Mesodermal cell (in vitro differentiated cells): ENCODE results near the gene SUSD6.
A peak's percentile ranks its signal among the peaks of the same experiment; 100 is the strongest.

ENCODE experiments used
- H3K27ac ChIP-seq: 2 replicates; pipeline ENCODE4 v1.7.0; 2013; ENCODE audit warnings: mild to moderate bottlenecking, low read depth, low read length, moderate library complexity; ENCODE audit not compliant: severe bottlenecking
- H3K36me3 ChIP-seq: 2 replicates; pipeline ENCODE4 v1.7.1; 2013; ENCODE audit warnings: mild to moderate bottlenecking, low read length, moderate library complexity; ENCODE audit not compliant: control insufficient read depth, insufficient read depth
- H3K4me1 ChIP-seq: one replicate; pipeline ENCODE4 v1.7.1; 2013; ENCODE audit warnings: mild to moderate bottlenecking, low read length; ENCODE audit not compliant: insufficient read depth, control insufficient read depth, poor library complexity, severe bottlenecking
- H3K4me3 ChIP-seq: 2 replicates; pipeline ENCODE4 v1.7.0; 2013; ENCODE audit warnings: low read length, control low read depth, mild to moderate bottlenecking; ENCODE audit not compliant: insufficient read depth, poor library complexity, severe bottlenecking; ENCODE audit errors: extremely low read depth
- H3K9me3 ChIP-seq: 2 replicates; pipeline ENCODE4 v1.7.1; 2013; ENCODE audit warnings: mild to moderate bottlenecking, low read length, moderate library complexity; ENCODE audit not compliant: control insufficient read depth
- WGBS, 2 experiments: methylation state at CpG; one replicate each; pipeline ENCODE4 v1.1.5; 2013; ENCODE audit warnings: missing lambda C conversion rate in 2 of 2; ENCODE audit not compliant: insufficient coverage in 2 of 2; 5-methylcytosine and 5-hydroxymethylcytosine counted together

Gene SUSD6

DNA sequence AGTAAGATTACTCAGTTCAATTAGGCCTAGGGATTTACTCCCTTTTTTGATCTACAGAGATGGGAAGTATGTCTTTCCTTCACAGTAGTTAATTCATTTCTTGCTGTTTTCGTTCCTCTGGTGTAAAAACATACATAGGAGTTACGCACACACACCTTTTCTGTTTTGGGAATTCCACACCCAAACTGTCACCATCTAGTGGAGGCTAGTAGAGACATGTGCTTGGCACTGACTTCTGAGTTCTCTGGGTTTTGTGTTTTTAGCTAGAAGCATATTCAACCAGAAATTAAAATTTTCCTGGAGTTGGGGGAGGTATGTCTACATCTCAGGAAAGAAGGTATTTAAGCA is 1.4 kb downstream of the SUSD6 start:
- no CpG with 5 or more reads among the region's 2 CpGs for whole genome bisulfite sequencing, 2 experiments
- H3K4me1 ChIP-seq = peaks cover 16% of the 10 kb centered on the region
- H3K9me3 ChIP-seq = no peaks in the 10 kb centered on the region
- H3K4me3 ChIP-seq = peak overlapping the region; percentile 70
- peaks cover 5% of the 10 kb centered on the region for H3K36me3 ChIP-seq
- no peak overlapping the region for H3K27ac ChIP-seq

DNA sequence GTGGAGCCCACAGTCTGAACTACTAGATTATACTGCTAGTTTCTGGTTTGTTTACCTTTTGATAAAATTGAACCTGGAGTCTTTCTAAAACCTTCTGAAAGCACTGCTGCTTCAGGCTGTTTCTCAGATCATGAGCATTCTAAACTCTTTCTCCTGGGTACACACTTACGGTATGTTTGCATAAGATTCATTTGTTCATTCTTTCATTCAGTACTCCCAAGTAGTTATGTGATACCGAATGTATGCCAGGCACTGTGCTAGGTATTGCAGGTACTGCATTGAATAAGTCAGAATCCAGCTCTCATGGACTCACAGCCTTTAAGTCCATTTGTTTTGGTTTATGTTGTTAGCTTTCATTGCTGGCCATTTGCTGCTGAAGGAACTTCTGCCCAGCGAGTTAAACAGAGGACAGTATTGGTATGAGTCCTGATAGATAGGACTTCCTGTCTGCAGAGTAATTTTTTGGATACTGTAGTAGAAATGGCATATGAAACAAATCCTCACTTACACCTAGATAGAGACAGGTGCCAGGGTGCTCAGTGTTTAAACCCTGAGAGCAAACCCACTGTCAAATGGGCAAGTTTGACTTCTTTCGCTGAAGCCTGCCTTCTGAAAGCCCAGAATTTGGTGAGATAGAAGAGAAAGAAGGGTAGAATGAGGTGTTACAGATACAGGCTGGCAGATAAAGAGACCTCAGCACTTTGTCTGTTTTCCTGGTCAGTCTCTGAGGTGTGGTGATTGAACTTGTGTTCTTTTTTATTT is 2.1 kb downstream of the SUSD6 start:
- 90 to 97% methylated on average over 2 of the region's 4 CpGs for WGBS, 2 experiments
- peaks cover 16% of the 10 kb centered on the region for H3K4me1 ChIP-seq

GRCh38 chr14:69614592-69614991 is 3.2 kb downstream of the SUSD6 start:
- H3K4me3 ChIP-seq = no peak overlapping the region
- peaks cover 5% of the 10 kb centered on the region for H3K36me3 ChIP-seq
- no peaks in the 10 kb centered on the region for H3K9me3 ChIP-seq
- WGBS, 2 experiments = 100% methylated on average over 2 of the region's 2 CpGs; no CpG with 5 or more reads in 1 of the 2 experiments
- H3K4me1 ChIP-seq = peaks cover 17% of the 10 kb centered on the region
- no peak overlapping the region for H3K27ac ChIP-seq

More for the DNA sequence above, 2.1 kb downstream of the SUSD6 start:
- Histone ChIP-seq H3K27ac (no peak overlapping the region), H3K4me3 (peak overlapping the region; percentile 70), H3K9me3 (no peaks in the 10 kb centered on the region), H3K36me3 (peaks cover 5% of the 10 kb centered on the region)

- H3K27ac ChIP-seq = no peak overlapping the region
- H3K4me1 ChIP-seq = peaks cover 20% of the 10 kb centered on the region
These were observed 3.7 kb downstream of the SUSD6 start for GRCh38 chr14:69615121-69615495.

DNA sequence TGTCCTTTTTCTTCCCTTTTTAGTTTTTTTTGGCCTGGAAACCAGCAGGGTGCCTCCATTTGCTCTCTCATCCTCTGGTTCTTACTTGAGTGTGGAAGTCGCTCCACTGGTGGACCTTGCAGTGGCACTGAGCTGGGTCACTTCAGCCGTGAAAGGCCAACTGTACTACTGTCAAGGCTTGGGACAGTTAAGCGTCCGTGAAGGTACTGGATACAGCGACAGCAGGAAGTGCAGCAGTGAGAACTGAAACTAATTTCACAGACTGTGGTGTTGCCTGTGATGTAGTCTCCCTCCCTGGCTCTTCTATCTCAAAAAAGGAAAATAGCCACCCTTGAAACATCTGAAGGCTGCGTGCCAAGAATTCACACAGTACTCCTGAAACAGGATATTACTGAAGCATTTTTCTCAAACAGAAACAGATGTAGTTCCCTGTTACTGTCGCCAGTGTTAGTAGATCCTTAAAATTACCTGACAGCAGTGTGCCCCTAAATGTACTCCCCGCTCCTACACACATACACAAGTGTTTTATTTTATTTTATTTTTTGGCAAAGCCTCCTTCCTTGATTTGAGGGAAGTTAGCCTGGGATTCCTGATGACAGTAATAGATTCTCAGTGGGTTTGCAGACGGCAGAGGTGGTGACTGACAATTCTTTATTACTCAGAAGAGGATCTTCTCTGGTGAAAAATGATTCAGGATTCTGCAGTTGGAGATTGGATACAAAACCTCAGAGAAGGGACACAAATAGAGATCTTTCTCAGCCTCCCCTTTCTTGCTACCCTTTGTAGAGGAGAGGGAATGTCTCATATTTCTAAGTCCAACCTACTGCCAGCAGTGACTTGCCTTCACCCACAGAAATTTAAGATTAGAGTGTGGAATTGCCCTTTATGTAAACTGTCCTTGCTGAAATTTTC is 4.4 kb downstream of the SUSD6 start:
- Histone ChIP-seq H3K4me1 (peaks cover 15% of the 10 kb centered on the region), H3K27ac (no peak overlapping the region), H3K4me3 (no peak overlapping the region), H3K9me3 (no peaks in the 10 kb centered on the region), H3K36me3 (peaks cover 5% of the 10 kb centered on the region)
- WGBS, 2 experiments = 91 to 92% methylated on average over 7 to 8 of the region's 9 CpGs

More at GRCh38 chr14:69615121-69615495, 3.7 kb downstream of the SUSD6 start:
- Histone ChIP-seq H3K4me3 (no peak overlapping the region), H3K9me3 (no peaks in the 10 kb centered on the region), H3K36me3 (peaks cover 5% of the 10 kb centered on the region)
- 87 to 96% methylated on average over 2 to 4 of the region's 5 CpGs for WGBS, 2 experiments

- peaks cover 12% of the 10 kb centered on the region for H3K4me1 ChIP-seq
These were observed 5.0 kb downstream of the SUSD6 start for GRCh38 chr14:69616408-69616773.

GRCh38 chr14:69617796-69618195 is 6.4 kb downstream of the SUSD6 start:
- peaks cover 12% of the 10 kb centered on the region for H3K4me1 ChIP-seq
- H3K36me3 ChIP-seq = peaks cover 5% of the 10 kb centered on the region
- 90% methylated on average over 1 of the region's 1 CpG for WGBS, 2 experiments
- no peak overlapping the region for H3K4me3 ChIP-seq
- H3K9me3 ChIP-seq = no peaks in the 10 kb centered on the region
- H3K27ac ChIP-seq = no peak overlapping the region

More at GRCh38 chr14:69616408-69616773, 5.0 kb downstream of the SUSD6 start:
- no peak overlapping the region for H3K27ac ChIP-seq
- peaks cover 5% of the 10 kb centered on the region for H3K36me3 ChIP-seq
- 100% methylated on average over 1 of the region's 1 CpG; no CpG with 5 or more reads in 1 of the 2 experiments for WGBS, 2 experiments
- no peaks in the 10 kb centered on the region for H3K9me3 ChIP-seq
- no peak overlapping the region for H3K4me3 ChIP-seq

- Histone ChIP-seq H3K36me3 (peaks cover 5% of the 10 kb centered on the region), H3K4me3 (no peak overlapping the region), H3K4me1 (peaks cover 8% of the 10 kb centered on the region), H3K27ac (no peak overlapping the region), H3K9me3 (no peaks in the 10 kb centered on the region)
- WGBS, 2 experiments = 67 to 100% methylated on average over 1 to 3 of the region's 4 CpGs
These were observed 7.6 kb downstream of the SUSD6 start for GRCh38 chr14:69619012-69619411.

DNA sequence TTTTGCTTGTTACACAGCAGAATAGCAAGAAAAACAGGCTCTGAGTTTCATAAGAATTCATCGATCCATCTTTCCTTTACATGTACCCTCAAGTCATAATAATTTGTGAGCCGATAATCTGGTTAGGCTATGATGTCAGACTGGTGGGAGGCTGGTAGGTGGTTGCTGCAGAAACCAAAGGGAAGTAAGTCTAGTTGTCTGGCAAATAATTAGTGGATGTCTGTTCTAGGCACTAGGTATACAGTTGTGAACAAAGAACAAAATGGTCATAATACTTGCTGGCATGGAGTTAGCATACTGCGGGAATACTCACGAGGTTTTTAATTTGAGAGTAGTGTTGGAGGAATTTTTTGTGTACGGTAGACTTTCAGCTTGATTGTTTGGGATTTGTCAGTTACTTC is 8.8 kb downstream of the SUSD6 start:
- 94 to 95% methylated on average over 3 of the region's 5 CpGs for WGBS, 2 experiments
- Histone ChIP-seq H3K36me3 (no peaks in the 10 kb centered on the region), H3K4me3 (no peak overlapping the region), H3K4me1 (peaks cover 10% of the 10 kb centered on the region), H3K9me3 (no peaks in the 10 kb centered on the region), H3K27ac (no peak overlapping the region)

GRCh38 chr14:69620981-69621380 is 9.6 kb downstream of the SUSD6 start:
- Histone ChIP-seq H3K9me3 (no peaks in the 10 kb centered on the region), H3K4me1 (peaks cover 11% of the 10 kb centered on the region), H3K4me3 (no peak overlapping the region), H3K27ac (no peak overlapping the region), H3K36me3 (no peaks in the 10 kb centered on the region)
- no CpG with 5 or more reads among the region's 2 CpGs for WGBS, 2 experiments
